HCT116 (cell line): ENCODE data around the gene OR2H1. TPM values are rescaled to one million over a fixed set of nuclear protein-coding genes. Genes with fewer than 3 reads are reported as not detected.

Experiments used
- ATAC-seq: fragments of 200-7000 bp; cut with Tn5 transposase; 2 replicates; pipeline ENCODE4 v1.9.1; 2020; ENCODE audit warnings: mild to moderate bottlenecking, moderate library complexity
- BruUV-seq: library from RNA; stranded (reverse); fragments of 400-500 nt; replicated peaks from 2 replicates; lab custom pipeline; 2021; lab: Mats Ljungman, UMichigan
- CTCF ChIA-PET: fragments of 300-600 bp; sonication (Branson Sonifier 250); formaldehyde crosslinking; loops from one replicate; lab custom pipeline; 2021; ENCODE audit warnings: antibody characterized with exemption; lab: Charles Lee
- POLR2A ChIA-PET: fragments of 300-600, 350-600 bp; sonication (Branson Sonifier 250); formaldehyde crosslinking; loops from one replicate; lab custom pipeline; 2021; ENCODE audit warnings: antibody characterized with exemption; lab: Charles Lee
- RAD21 ChIA-PET, 2 experiments: fragments of 300-600 bp; sonication (Branson Sonifier 250); formaldehyde crosslinking; loops; one replicate each; lab custom pipeline; 2023; ENCODE audit warnings: low total read pairs in 2 of 2; ENCODE audit not compliant: uncharacterized antibody in 2 of 2, unreplicated experiment in 2 of 2, low non-redundant PET in 1 of 2; lab: Charles Lee
- DNase-seq: peaks from one replicate; pipeline ENCODE4 v3.0.0-alpha.2; 2010; ENCODE audit warnings: low read depth, low spot score
- H2AFZ ChIP-seq: fragments of 200-600 bp; shearing (Covaris generic), sonication (generic); 2 replicates; pipeline ENCODE4 v1.6.1; 2017; ENCODE audit warnings: low read depth, mixed run types, mixed read lengths, antibody characterized with exemption, low read length; ENCODE audit not compliant: poor library complexity, severe bottlenecking
- H3K27ac ChIP-seq: 2 replicates; pipeline ENCODE4 v1.5.1; 2012; ENCODE audit warnings: low read depth, low read length
- H3K27me3 ChIP-seq: fragments of 200-600 bp; sonication (generic); 2 replicates; pipeline ENCODE4 v1.6.1; 2016; ENCODE audit warnings: mixed run types, low read length, mixed read lengths; ENCODE audit not compliant: insufficient read depth
- H3K36me3 ChIP-seq, 2 experiments: fragments of 200-500 bp in 1 of 2; fragments of 200-600 bp in 1 of 2; sonication (Bioruptor generic) in 1 of 2; sonication (generic) in 1 of 2; 2 replicates each; pipeline versions ENCODE4 v1.5.1 to v1.6.1; 2014 to 2016; ENCODE audit warnings: low read length in 2 of 2, inconsistent platforms in 1 of 2, mixed read lengths in 1 of 2, mixed run types in 1 of 2; ENCODE audit not compliant: insufficient read depth in 2 of 2, control insufficient read depth in 1 of 2
- H3K4me1 ChIP-seq, 2 experiments: fragments of 200-600 bp in 1 of 2; sonication (generic) in 1 of 2; 2 replicates each; pipeline versions ENCODE4 v1.5.1 to v1.6.1; 2012 to 2017; ENCODE audit warnings: low read length in 2 of 2, inconsistent platforms in 1 of 2, mild to moderate bottlenecking in 1 of 2, mixed read lengths in 1 of 2, mixed run types in 1 of 2, moderate library complexity in 1 of 2; ENCODE audit not compliant: insufficient read depth in 2 of 2, control insufficient read depth in 1 of 2
- H3K4me2 ChIP-seq: fragments of 200-600 bp; sonication (generic); 2 replicates; pipeline ENCODE4 v1.6.1; 2017; ENCODE audit warnings: mixed run types, low read length, mixed read lengths
- H3K4me3 ChIP-seq, 2 experiments: fragments of 200-600 bp in 1 of 2; sonication (generic) in 1 of 2; replicated peaks in 1 of 2; 2 replicates each; pipeline ENCODE4 v1.5.1; 2011 to 2016; ENCODE audit warnings: low read length in 2 of 2, control low read depth in 1 of 2, low read depth in 1 of 2, mild to moderate bottlenecking in 1 of 2, mixed read lengths in 1 of 2, mixed run types in 1 of 2
- H3K79me2 ChIP-seq: fragments of 200-600 bp; sonication (generic); 2 replicates; pipeline ENCODE4 v1.6.1; 2017; ENCODE audit warnings: mild to moderate bottlenecking, mixed run types, low read length, moderate library complexity, mixed read lengths; ENCODE audit not compliant: insufficient read depth
- H3K9ac ChIP-seq: fragments of 200-600 bp; sonication (generic); 2 replicates; pipeline ENCODE4 v1.6.1; 2016; ENCODE audit warnings: low read length, mixed read lengths
- H3K9me2 ChIP-seq: fragments of 200-600 bp; sonication (generic), shearing (Covaris generic); 2 replicates; pipeline ENCODE4 v1.6.1; 2017; ENCODE audit warnings: mixed run types, mild to moderate bottlenecking, moderate library complexity; ENCODE audit not compliant: insufficient read depth
- H3K9me3 ChIP-seq, 2 experiments: fragments of 200-500 bp in 1 of 2; fragments of 200-600 bp in 1 of 2; sonication (Bioruptor generic) in 1 of 2; sonication (generic) in 1 of 2; 2 replicates each; pipeline ENCODE4 v1.6.1; 2014 to 2017; ENCODE audit warnings: low read length in 2 of 2, mixed read lengths in 2 of 2, inconsistent platforms in 1 of 2, low read depth in 1 of 2, mild to moderate bottlenecking in 1 of 2, mixed run types in 1 of 2, moderate library complexity in 1 of 2; ENCODE audit not compliant: control insufficient read depth in 1 of 2, insufficient read depth in 1 of 2
- H4K20me1 ChIP-seq: fragments of 200-600 bp; sonication (generic), shearing (Covaris generic); 2 replicates; pipeline ENCODE4 v1.6.1; 2017; ENCODE audit warnings: mixed run types, mild to moderate bottlenecking, moderate library complexity; ENCODE audit not compliant: insufficient read depth
- CBX3 ChIP-seq: IDR thresholded peaks from 2 replicates; pipeline ENCODE4 v1.6.1; 2012; ENCODE audit warnings: low read depth
- CEBPB ChIP-seq: IDR thresholded peaks from 2 replicates; pipeline ENCODE4 v1.6.1; 2012; ENCODE audit warnings: low read depth
- CTCF ChIP-seq, 3 experiments: fragments of 200-600 bp in 1 of 3; sonication (generic) in 1 of 3; IDR thresholded peaks in 2 of 3; conservative IDR thresholded peaks in 1 of 3; 2 replicates each; pipeline ENCODE4 v1.5.1; 2012 to 2017; ENCODE audit warnings: low read depth in 2 of 3, low read length in 2 of 3, antibody characterized with exemption in 1 of 3, borderline replicate concordance in 1 of 3, control low read depth in 1 of 3, mild to moderate bottlenecking in 1 of 3, mixed read lengths in 1 of 3, mixed run types in 1 of 3, moderate library complexity in 1 of 3; ENCODE audit not compliant: insufficient read depth in 1 of 3
- EGR1 ChIP-seq: IDR thresholded peaks from 2 replicates; pipeline ENCODE4 v1.6.1; 2012; ENCODE audit warnings: low read depth
- ELF1 ChIP-seq: IDR thresholded peaks from 2 replicates; pipeline ENCODE4 v1.6.1; 2012; ENCODE audit warnings: low read depth, borderline replicate concordance
- EZH2 ChIP-seq: fragments of 200-600 bp; sonication (generic); IDR thresholded peaks from 2 replicates; pipeline ENCODE4 v1.6.1; 2017; ENCODE audit warnings: antibody characterized with exemption, mixed run types
- EZH2phosphoT487 ChIP-seq: fragments of 200-600 bp; IDR thresholded peaks from 2 replicates; pipeline ENCODE4 v1.6.1; 2018; ENCODE audit warnings: antibody characterized with exemption, borderline replicate concordance
- FOSL1 ChIP-seq: IDR thresholded peaks from 2 replicates; pipeline ENCODE4 v1.6.1; 2012; ENCODE audit warnings: low read depth
- POLR2A ChIP-seq: IDR thresholded peaks from 2 replicates; pipeline ENCODE4 v1.7.0; 2011; ENCODE audit warnings: borderline replicate concordance; ENCODE audit not compliant: insufficient read depth, insufficient read length; ENCODE audit errors: extremely low read depth
- POLR2AphosphoS5 ChIP-seq: IDR thresholded peaks from 2 replicates; pipeline ENCODE4 v1.6.1; 2011; ENCODE audit warnings: mild to moderate bottlenecking, low read depth, low read length, moderate library complexity
- RAD21 ChIP-seq: IDR thresholded peaks from 2 replicates; pipeline ENCODE4 v1.6.1; 2012; ENCODE audit warnings: low read depth, mild to moderate bottlenecking
- SIN3A ChIP-seq: IDR thresholded peaks from 2 replicates; pipeline ENCODE4 v1.6.1; 2012; ENCODE audit warnings: low read depth
- SP1 ChIP-seq: IDR thresholded peaks from 2 replicates; pipeline ENCODE4 v1.6.1; 2012; ENCODE audit warnings: low read depth
- SRF ChIP-seq: IDR thresholded peaks from 2 replicates; pipeline ENCODE4 v1.6.1; 2012; ENCODE audit warnings: low read depth
- TCF7L2 ChIP-seq: IDR thresholded peaks from 2 replicates; pipeline ENCODE4 v1.7.0; 2011; ENCODE audit warnings: borderline replicate concordance, inconsistent platforms; ENCODE audit not compliant: insufficient read depth, insufficient read length; ENCODE audit errors: extremely low read depth
- YY1 ChIP-seq: IDR thresholded peaks from 2 replicates; pipeline ENCODE4 v1.6.1; 2011; ENCODE audit warnings: low read length, low read depth, moderate library complexity, mild to moderate bottlenecking; ENCODE audit not compliant: insufficient replicate concordance; ENCODE audit errors: extremely low read depth
- ZBTB33 ChIP-seq: IDR thresholded peaks from 2 replicates; pipeline ENCODE4 v1.6.1; 2011; ENCODE audit warnings: mild to moderate bottlenecking, low read length, moderate library complexity; ENCODE audit not compliant: insufficient replicate concordance; ENCODE audit errors: extremely low read depth
- ZNF274 ChIP-seq: fragments of 200-500 bp; sonication (Bioruptor generic); IDR thresholded peaks from 2 replicates; pipeline ENCODE4 v1.6.1; 2014; ENCODE audit warnings: mild to moderate bottlenecking, low read depth, low read length, inconsistent platforms
- intact Hi-C: fragments of 100-400 bp; cut with micrococcal nuclease; formaldehyde crosslinking; loops from 2 replicates; pipeline ENCODE4 v1.10.0; 2022
- total RNA-seq: library from RNA; stranded (reverse); gene quantifications from one replicate; pipeline ENCODE4 v1.2.1, GENCODE V29; 2021; ENCODE audit not compliant: unreplicated experiment

OR2H1 gene
- total RNA-seq, 1 experiment from 2014 or later, result not detected

- intact Hi-C loops, result no loop called here
- Histone ChIP-seq H3K27me3 (peaks cover 18% of the 10 kb centered on the region; the same call in 1 of the 2 replicates), H4K20me1 (no peaks in the 10 kb centered on the region), H3K79me2 (no peaks in the 10 kb centered on the region), H3K4me2 (no peak overlapping the region), H3K27ac (no peak overlapping the region), H3K9me3 (no peaks in the 10 kb centered on the region), H2AFZ (no peak overlapping the region), H3K36me3 (no peaks in the 10 kb centered on the region), H3K4me1 (no peaks in the 10 kb centered on the region), H3K4me3 (no peak overlapping the region), H3K9ac (no peak overlapping the region), H3K9me2 (no peaks in the 10 kb centered on the region; the same call in 1 of the 2 replicates)
- POLR2A ChIA-PET, result no interaction called here
- BruUV-seq, result no TSS peak
- DNase-seq, result no peak
- RAD21 ChIA-PET, result no interaction called here
- CTCF ChIA-PET, result no interaction called here
- TF ChIP-seq YY1 (no peak), ELF1 (no peak), EZH2 (no peak), EZH2phosphoT487 (no peak), CEBPB (no peak), POLR2A (no peak), ZNF274 (no peak), SP1 (no peak), CBX3 (no peak), POLR2AphosphoS5 (no peak), RAD21 (no peak), CTCF (IDR thresholded peaks at IDR 0.05 in 2 of 3, conservative IDR thresholded peaks at IDR 0.05 in 1 of 3; ENCODE audit: borderline replicate concordance in 1 of 3, insufficient read depth in 1 of 3, low read depth in 2 of 3, low read length in 2 of 3) (no peak), FOSL1 (no peak), ZBTB33 (no peak), EGR1 (no peak), TCF7L2 (no peak), SRF (no peak), SIN3A (no peak)
- no peak for ATAC-seq
Observed at GRCh38 chr6:29493261-29493660, 36.3 kb downstream of the OR2H1 start.
